Right lobe of liver (tissue), 6 donors: ENCODE results near the gene MYL5. TPM values are rescaled to one million over a fixed set of nuclear protein-coding genes. Genes with fewer than 3 reads are reported as not detected.

Source experiments
- ATAC-seq, 4 donors: fragments of 200-7000 bp; cut with Tn5 transposase; one replicate each; pipeline ENCODE4 v1.9.1; 2020; ENCODE audit warnings: mild to moderate bottlenecking in 4 of 4, moderate library complexity in 4 of 4
- DNase-seq, 3 donors: peaks; one replicate each; pipeline ENCODE4 v3.0.0-alpha.2; 2020
- H3K27ac ChIP-seq, 3 donors: fragments of 200-600 bp; one replicate each; pipeline ENCODE4 v1.8.0; 2022
- H3K27me3 ChIP-seq, 2 donors: fragments of 200-600 bp; one replicate each; pipeline ENCODE4 v1.8.0; 2022
- H3K36me3 ChIP-seq, 4 donors: fragments of 200-600 bp; sonication (generic) in 1 of 4; one replicate each; pipeline versions ENCODE4 v1.5.1 to v1.8.0; 2017 to 2022; ENCODE audit warnings: control low read depth in 1 of 4
- H3K4me1 ChIP-seq, 4 donors: fragments of 200-600 bp; sonication (generic) in 1 of 4; one replicate each; pipeline versions ENCODE4 v1.5.1 to v1.8.0; 2017 to 2022; ENCODE audit warnings: control low read depth in 1 of 4
- H3K4me3 ChIP-seq, 3 donors: fragments of 200-600 bp; one replicate each; pipeline ENCODE4 v1.8.0; 2022
- H3K9me3 ChIP-seq, 4 donors: fragments of 200-600 bp; sonication (generic) in 1 of 4; one replicate each; pipeline versions ENCODE4 v1.5.1 to v1.8.0; 2017 to 2022; ENCODE audit warnings: control low read depth in 1 of 4
- CTCF ChIP-seq, 4 donors: fragments of 200-600 bp in 3 of 4; fragments of 450-650 bp in 1 of 4; IDR thresholded peaks; one replicate each; pipeline versions ENCODE4 v1.5.1 to v1.8.0; 2016 to 2022; ENCODE audit warnings: antibody characterized with exemption in 4 of 4, mild to moderate bottlenecking in 2 of 4
- POLR2A ChIP-seq: fragments of 450-650 bp; IDR thresholded peaks from one replicate; pipeline ENCODE4 v1.6.1; 2017; ENCODE audit warnings: antibody characterized with exemption, mild to moderate bottlenecking
- WGBS: methylation state at CpG from one replicate; pipeline ENCODE4 v1.1.6; 2018; ENCODE audit warnings: low coverage, low lambda C conversion rate; ENCODE audit not compliant: insufficient coverage; ENCODE audit errors: missing lambda C conversion rate; 5-methylcytosine and 5-hydroxymethylcytosine counted together
- intact Hi-C, 2 donors: fragments of 100-400 bp; cut with DNase I; formaldehyde crosslinking; loops; one replicate each; pipeline versions ENCODE4 v1.11.2 to v1.14.1; 2022
- long read RNA-seq: library from polyadenylated mRNA; unstranded; transcript quantifications from one replicate; pipeline ENCODE4 v2.0.0, GENCODE V29; 2019
- total RNA-seq, 6 experiments: library from RNA; depleted of rRNA in 2 of 6; stranded (reverse); fragments of >200 nt in 2 of 6; fragmentation: NEBNext Ultra II Directional in 3 of 6; extraction: Animal tissue kit (Norgen Biotek cat#: 25700) in 3 of 6; gene quantifications; one replicate each; pipeline versions ENCODE4 v1.1.0 to v1.2.4, GENCODE V29; 2016 to 2023
- donor health status: DM: no; HTN: yes; CAD: no.
- donor health status: DM: no; HTN: no; CAD: no.
- donor health status: DM: no; HTN: no; CAD: no.
- donor health status: DM: no; HTN: yes; CAD: no.
- donor health status: DM: no; HTN: yes; CAD: no.

Gene MYL5
- total RNA-seq = 1 to 10 TPM; 6.9 to 9.2 (median 8.4) TPM
- long read RNA-seq, partial matches to known transcripts = 0 of 1 reads
- long read RNA-seq, other reads (novel, unspliced or antisense) = 1 of 1 reads

DNA sequence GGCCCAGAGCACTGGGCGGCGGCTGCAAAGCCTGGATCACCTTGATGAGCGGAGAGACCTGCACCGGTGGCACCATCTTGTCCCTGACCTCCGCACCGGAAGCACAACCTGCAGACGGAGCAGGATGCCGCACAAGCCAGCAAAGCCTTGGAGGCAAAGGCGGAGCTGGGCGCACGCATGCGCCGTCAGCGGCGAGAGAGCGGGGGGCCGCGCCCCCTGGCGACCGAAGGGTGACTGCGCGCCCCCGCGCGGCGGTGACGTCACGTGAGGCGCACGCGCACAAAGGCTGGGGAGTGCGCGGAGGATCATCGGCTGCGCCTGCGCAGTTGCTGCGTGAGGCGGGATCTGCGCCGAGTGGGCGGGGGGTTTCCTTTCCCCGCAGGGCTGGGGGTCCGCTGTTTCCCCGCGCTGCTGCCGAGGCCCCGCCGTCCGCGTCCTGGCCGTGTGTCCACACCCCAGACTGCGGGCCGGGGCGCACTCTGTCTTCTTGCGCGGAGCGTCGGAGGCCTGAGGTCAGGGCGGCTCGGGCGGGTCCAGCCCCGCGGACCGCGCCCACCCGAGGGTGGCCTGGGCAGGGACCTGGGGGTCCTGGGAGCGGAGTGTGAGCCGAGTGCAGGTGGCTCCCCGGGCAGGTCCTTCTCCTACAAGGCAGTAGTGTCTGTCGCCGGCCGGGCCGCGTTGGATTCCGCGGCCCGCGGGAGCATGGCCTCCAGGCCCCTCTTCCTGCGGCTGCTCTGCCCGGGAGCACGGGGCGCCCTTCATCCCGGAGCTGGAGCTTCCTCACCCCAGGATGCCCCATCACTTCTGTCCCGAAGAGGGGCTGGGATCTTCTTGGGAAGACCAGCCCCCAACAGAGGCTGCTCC, at the start of gene MYL5, which contains the start of gene ATP5ME:
TSS of gene MYL5 (plus strand) at position 371 of the 864 bp plus-strand sequence. CDS start 3,485 bp downstream, outside the sequence.
TSS of gene ATP5ME (minus strand) at position 105 of the 864 bp plus-strand sequence. CDS start at position 76, 29 bp downstream.
- TF ChIP-seq CTCF (IDR thresholded peaks at IDR 0.05) = peak; percentile 93 to 98 (median 96)
- TF ChIP-seq POLR2A = peak; percentile 85
- H3K4me3 ChIP-seq = peak within 1 kb of the TSS; percentile 89 to 98 (median 95)
- H3K9me3 ChIP-seq = no peaks in the 10 kb centered on the region
- WGBS = 0% methylated on average over 5 of the region's 84 CpGs
- peaks cover 0 to 16% (median 2%) of the 10 kb centered on the region in 4 donors for H3K4me1 ChIP-seq
- intact Hi-C loops = no loop called here
- ATAC-seq = peak; percentile 88 to 97 (median 90)
- DNase-seq = peak; percentile 97 to 99 (median 98)
- H3K36me3 ChIP-seq = peaks cover 0 to 16% (median 7%) of the 10 kb centered on the region in 4 donors
- H3K27ac ChIP-seq = peak within 1 kb of the TSS; percentile 83 to 97 (median 92)
- no peaks in the 10 kb centered on the region for H3K27me3 ChIP-seq

DNA sequence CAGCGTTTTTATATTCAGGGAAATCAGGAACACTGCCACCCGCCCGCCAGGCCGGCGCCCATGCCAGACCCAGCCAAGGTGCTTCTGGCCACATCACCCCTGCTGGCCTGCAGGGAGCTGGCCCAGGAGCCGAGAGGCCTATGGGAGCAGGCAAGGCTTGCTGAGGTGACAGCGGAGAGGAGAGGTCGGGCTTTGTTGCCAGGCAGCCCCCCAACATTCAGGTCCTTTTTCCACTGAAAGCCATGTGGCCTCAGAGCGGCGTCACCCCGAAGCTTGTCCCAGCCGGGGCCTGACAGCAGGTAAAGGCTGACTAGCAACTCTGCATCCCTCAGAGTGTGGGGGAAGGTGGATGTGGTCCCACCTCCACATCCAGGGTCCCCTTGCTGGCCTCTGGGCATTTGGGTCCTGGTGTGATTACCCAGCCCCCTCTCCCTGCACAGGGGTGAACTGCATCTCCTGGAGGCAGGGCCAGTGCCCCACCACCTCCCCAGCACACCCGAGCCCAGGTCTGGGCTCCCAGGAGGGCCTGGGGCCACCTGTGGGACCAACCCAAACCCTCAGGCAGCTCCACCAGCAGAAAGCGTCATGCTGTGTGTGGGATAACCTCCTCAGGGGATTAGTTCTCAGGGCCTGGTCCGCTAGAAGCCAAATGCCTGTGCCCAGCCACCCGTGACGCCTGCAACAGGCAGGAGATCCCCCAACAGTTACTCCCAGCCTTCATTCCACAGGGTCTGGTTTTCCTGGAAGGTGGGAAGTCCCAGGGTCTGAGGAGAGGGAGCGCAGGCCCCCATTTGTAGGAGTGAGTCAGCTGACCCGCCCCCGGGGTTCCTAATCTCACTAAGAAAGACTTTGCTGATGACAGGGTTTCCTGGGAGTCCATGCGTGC, 49.4 kb upstream of the MYL5 start, which contains the start of gene PDE6B:
TSS of gene PDE6B (plus strand) at position 869 of the 886 bp plus-strand sequence. CDS start 54 bp downstream, outside the sequence.
- Histone ChIP-seq H3K9me3 (no peaks in the 10 kb centered on the region), H3K36me3 (no peaks in the 10 kb centered on the region), H3K4me1 (no peaks in the 10 kb centered on the region), H3K4me3 (no peak within 1 kb of the TSS), H3K27ac (no peak within 1 kb of the TSS), H3K27me3 (no peaks in the 10 kb centered on the region)
- WGBS = 74% methylated on average over 3 of the region's 21 CpGs
- ATAC-seq = no peak
- TF ChIP-seq POLR2A (no peak), CTCF (IDR thresholded peaks at IDR 0.05) (no peak)
- peak in 2 of 3 donors; percentile 24 to 29 for DNase-seq
- intact Hi-C loops = no loop called here

DNA sequence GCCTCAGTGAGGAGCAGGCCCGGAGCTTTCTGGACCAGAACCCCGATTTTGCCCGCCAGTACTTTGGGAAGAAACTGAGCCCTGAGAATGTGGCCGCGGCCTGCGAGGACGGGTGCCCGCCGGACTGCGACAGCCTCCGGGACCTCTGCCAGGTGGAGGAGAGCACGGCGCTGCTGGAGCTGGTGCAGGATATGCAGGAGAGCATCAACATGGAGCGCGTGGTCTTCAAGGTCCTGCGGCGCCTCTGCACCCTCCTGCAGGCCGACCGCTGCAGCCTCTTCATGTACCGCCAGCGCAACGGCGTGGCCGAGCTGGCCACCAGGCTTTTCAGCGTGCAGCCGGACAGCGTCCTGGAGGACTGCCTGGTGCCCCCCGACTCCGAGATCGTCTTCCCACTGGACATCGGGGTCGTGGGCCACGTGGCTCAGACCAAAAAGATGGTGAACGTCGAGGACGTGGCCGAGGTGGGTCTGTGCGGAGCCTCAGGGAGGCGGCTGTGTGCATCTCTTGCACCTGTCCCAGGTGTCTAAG, 48.6 kb upstream of the MYL5 start:
- no peak overlapping the region for H3K4me3 ChIP-seq
- DNase-seq (peak in 1 of 3 donors; percentile 48), ATAC-seq (no peak)
- no peak overlapping the region for H3K27ac ChIP-seq
- no peaks in the 10 kb centered on the region for H3K36me3 ChIP-seq
- no peaks in the 10 kb centered on the region for H3K4me1 ChIP-seq
- TF ChIP-seq CTCF (IDR thresholded peaks at IDR 0.05) = no peak
- no peak for TF ChIP-seq POLR2A
- H3K27me3 ChIP-seq = no peaks in the 10 kb centered on the region
- H3K9me3 ChIP-seq = no peaks in the 10 kb centered on the region
- intact Hi-C loops = no loop called here
- WGBS = 94% methylated on average over 12 of the region's 39 CpGs
